K562 (cell line): ENCODE measurements around the gene LYPD5. TPM values are rescaled to one million over a fixed set of nuclear protein-coding genes. Genes with fewer than 3 reads are reported as not detected.

ENCODE experiments used
- BACH1 ChIP-seq: fragments of 200-800 bp; sonication (Bioruptor generic); IDR thresholded peaks from 2 replicates; pipeline ENCODE4 v1.6.1; 2016; ENCODE audit warnings: missing genetic modification characterization, missing compliant biosample characterization
- ETS2 ChIP-seq: IDR thresholded peaks from 2 replicates; pipeline ENCODE4 v1.6.1; 2016; ENCODE audit warnings: borderline replicate concordance, missing genetic modification characterization, mild to moderate bottlenecking, moderate library complexity, missing compliant biosample characterization; ENCODE audit not compliant: poor library complexity, severe bottlenecking
- EWSR1 ChIP-seq: fragments of 450-650 bp; IDR thresholded peaks from 2 replicates; pipeline ENCODE4 v1.6.1; 2018; ENCODE audit warnings: borderline replicate concordance, mild to moderate bottlenecking, low read depth, moderate library complexity; ENCODE audit not compliant: partially characterized antibody
- HSF4 ChIP-seq: fragments of 250-450 bp; sonication (Bioruptor Pico); IDR thresholded peaks from 2 replicates; pipeline ENCODE4 v2.1.2; 2022; ENCODE audit warnings: mild to moderate bottlenecking, moderate library complexity, borderline replicate concordance
- LCOR ChIP-seq: sonication (generic); formaldehyde crosslinking; IDR thresholded peaks from 2 replicates; pipeline ENCODE4 v1.8.0; 2022; ENCODE audit warnings: mild to moderate bottlenecking, missing genetic modification reagents
- NR2C2 ChIP-seq, 2 experiments: fragments of 200-800 bp in 1 of 2; sonication (Bioruptor generic) in 1 of 2; sonication (generic) in 1 of 2; formaldehyde crosslinking in 1 of 2; IDR thresholded peaks; 2 replicates each; pipeline versions ENCODE4 v1.6.1 to v1.8.0; 2016 to 2022; ENCODE audit warnings: mild to moderate bottlenecking in 1 of 2, missing compliant biosample characterization in 1 of 2, missing genetic modification characterization in 1 of 2, missing genetic modification reagents in 1 of 2
- POLR2AphosphoS2 ChIP-seq: IDR thresholded peaks from 2 replicates; pipeline ENCODE4 v1.6.1; 2012; ENCODE audit warnings: low read length, improper control_type of control experiment
- PRMT5 ChIP-seq: sonication (generic); formaldehyde crosslinking; IDR thresholded peaks from 2 replicates; pipeline ENCODE4 v1.5.0; 2020; ENCODE audit warnings: missing genetic modification reagents
- PTRF ChIP-seq: fragments of 450-650 bp; IDR thresholded peaks from 2 replicates; pipeline ENCODE4 v1.6.1; 2016; ENCODE audit warnings: mild to moderate bottlenecking, missing genetic modification characterization, missing compliant biosample characterization
- TCFL5 ChIP-seq: fragments of 250-450 bp; sonication (Bioruptor Pico); conservative IDR thresholded peaks from 2 replicates; pipeline ENCODE4 v1.6.1; 2021; ENCODE audit warnings: mild to moderate bottlenecking, moderate library complexity, matching md5 sums
- ZNF197 ChIP-seq: fragments of 200-800 bp; sonication (Bioruptor generic); IDR thresholded peaks from 2 replicates; pipeline ENCODE4 v1.6.1; 2016; ENCODE audit warnings: low read depth, missing genetic modification characterization, missing compliant biosample characterization
- ZNF212 ChIP-seq: fragments of 450-650 bp; formaldehyde crosslinking; IDR thresholded peaks from 2 replicates; pipeline ENCODE4 v1.4.0; 2020; ENCODE audit warnings: mild to moderate bottlenecking
- ZNF316 ChIP-seq: fragments of 450-650 bp; IDR thresholded peaks from 2 replicates; pipeline ENCODE4 v1.6.1; 2016
- ZNF444 ChIP-seq: fragments of 250-450 bp; sonication (Bioruptor Pico); IDR thresholded peaks from 2 replicates; pipeline ENCODE4 v1.4.0; 2020; ENCODE audit warnings: mild to moderate bottlenecking, moderate library complexity
- polyA plus RNA-seq, 8 experiments: library from polyadenylated mRNA; depleted of rRNA in 4 of 8; stranded (reverse) in 5 of 8; unstranded in 3 of 8; fragments of >200 nt; fragmentation: Nextera tagmentation in 2 of 8; fragmentation: Illumina TruSeq in 1 of 8; extraction: Ambion mirVana in 2 of 8; extraction: Trizol in 1 of 8; gene quantifications; 2 replicates each; pipeline versions ENCODE4 v1.2.1 to v1.2.3, GENCODE V29; 2011 to 2014; ENCODE audit warnings: inconsistent platforms in 1 of 8, missing spikeins in 1 of 8
- total RNA-seq, 7 experiments: library from RNA; depleted of rRNA in 6 of 7; stranded (reverse); fragments of >200 nt in 6 of 7; fragmentation: Illumina TruSeq in 2 of 7; extraction: Trizol in 2 of 7; gene quantifications; 2 replicates each; pipeline versions ENCODE4 v1.2.1 to v1.2.3, GENCODE V29; 2011 to 2021; ENCODE audit warnings: low replicate concordance in 1 of 7
- TF ChIP-seq, protein P1 (sequence below): fragments of 450-650 bp; IDR thresholded peaks from 2 replicates; pipeline ENCODE4 v1.6.1; 2016; ENCODE audit warnings: mild to moderate bottlenecking, moderate library complexity
- TF ChIP-seq, protein P2 (sequence below): fragments of 450-650 bp; formaldehyde crosslinking; IDR thresholded peaks from 2 replicates; pipeline ENCODE4 v1.4.0; 2020; ENCODE audit warnings: mild to moderate bottlenecking, moderate library complexity

Gene LYPD5
- total and polyA plus RNA-seq, 9 of the 15 experiments (the other 6 are each of a cell fraction or from before 2014, with no cell fraction given), result 0.03 to 0.22 (median 0.10) TPM; not detected in 3

DNA sequence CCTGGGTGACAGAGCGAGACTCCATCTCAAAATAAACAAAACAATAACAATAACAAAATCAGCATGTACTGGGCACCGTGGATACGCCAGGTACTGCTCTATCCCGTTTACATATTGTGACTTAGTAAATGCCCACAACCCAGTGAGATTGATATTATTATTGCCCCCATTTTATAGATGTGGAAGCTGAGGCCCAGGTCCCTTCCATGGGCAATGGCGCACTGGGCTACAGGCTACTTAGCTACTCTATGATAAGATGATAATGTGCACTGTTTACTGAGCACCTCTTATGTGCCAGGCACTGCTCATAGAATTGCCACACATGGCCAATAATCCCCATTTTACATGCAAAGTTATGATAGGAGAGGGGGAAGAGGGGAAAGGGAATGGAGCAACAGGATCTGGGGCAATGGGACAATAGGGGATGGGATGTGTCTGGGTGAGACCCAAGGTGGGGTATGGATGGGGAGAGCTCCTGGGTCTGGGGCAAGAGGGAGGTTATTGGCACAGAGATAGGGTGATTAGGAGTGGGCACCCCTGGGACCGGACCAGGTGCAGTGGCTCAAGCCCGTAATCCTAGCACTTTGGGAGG lies 26.9 kb downstream of the LYPD5 start (continued):
- TF ChIP-seq, protein P1, sequence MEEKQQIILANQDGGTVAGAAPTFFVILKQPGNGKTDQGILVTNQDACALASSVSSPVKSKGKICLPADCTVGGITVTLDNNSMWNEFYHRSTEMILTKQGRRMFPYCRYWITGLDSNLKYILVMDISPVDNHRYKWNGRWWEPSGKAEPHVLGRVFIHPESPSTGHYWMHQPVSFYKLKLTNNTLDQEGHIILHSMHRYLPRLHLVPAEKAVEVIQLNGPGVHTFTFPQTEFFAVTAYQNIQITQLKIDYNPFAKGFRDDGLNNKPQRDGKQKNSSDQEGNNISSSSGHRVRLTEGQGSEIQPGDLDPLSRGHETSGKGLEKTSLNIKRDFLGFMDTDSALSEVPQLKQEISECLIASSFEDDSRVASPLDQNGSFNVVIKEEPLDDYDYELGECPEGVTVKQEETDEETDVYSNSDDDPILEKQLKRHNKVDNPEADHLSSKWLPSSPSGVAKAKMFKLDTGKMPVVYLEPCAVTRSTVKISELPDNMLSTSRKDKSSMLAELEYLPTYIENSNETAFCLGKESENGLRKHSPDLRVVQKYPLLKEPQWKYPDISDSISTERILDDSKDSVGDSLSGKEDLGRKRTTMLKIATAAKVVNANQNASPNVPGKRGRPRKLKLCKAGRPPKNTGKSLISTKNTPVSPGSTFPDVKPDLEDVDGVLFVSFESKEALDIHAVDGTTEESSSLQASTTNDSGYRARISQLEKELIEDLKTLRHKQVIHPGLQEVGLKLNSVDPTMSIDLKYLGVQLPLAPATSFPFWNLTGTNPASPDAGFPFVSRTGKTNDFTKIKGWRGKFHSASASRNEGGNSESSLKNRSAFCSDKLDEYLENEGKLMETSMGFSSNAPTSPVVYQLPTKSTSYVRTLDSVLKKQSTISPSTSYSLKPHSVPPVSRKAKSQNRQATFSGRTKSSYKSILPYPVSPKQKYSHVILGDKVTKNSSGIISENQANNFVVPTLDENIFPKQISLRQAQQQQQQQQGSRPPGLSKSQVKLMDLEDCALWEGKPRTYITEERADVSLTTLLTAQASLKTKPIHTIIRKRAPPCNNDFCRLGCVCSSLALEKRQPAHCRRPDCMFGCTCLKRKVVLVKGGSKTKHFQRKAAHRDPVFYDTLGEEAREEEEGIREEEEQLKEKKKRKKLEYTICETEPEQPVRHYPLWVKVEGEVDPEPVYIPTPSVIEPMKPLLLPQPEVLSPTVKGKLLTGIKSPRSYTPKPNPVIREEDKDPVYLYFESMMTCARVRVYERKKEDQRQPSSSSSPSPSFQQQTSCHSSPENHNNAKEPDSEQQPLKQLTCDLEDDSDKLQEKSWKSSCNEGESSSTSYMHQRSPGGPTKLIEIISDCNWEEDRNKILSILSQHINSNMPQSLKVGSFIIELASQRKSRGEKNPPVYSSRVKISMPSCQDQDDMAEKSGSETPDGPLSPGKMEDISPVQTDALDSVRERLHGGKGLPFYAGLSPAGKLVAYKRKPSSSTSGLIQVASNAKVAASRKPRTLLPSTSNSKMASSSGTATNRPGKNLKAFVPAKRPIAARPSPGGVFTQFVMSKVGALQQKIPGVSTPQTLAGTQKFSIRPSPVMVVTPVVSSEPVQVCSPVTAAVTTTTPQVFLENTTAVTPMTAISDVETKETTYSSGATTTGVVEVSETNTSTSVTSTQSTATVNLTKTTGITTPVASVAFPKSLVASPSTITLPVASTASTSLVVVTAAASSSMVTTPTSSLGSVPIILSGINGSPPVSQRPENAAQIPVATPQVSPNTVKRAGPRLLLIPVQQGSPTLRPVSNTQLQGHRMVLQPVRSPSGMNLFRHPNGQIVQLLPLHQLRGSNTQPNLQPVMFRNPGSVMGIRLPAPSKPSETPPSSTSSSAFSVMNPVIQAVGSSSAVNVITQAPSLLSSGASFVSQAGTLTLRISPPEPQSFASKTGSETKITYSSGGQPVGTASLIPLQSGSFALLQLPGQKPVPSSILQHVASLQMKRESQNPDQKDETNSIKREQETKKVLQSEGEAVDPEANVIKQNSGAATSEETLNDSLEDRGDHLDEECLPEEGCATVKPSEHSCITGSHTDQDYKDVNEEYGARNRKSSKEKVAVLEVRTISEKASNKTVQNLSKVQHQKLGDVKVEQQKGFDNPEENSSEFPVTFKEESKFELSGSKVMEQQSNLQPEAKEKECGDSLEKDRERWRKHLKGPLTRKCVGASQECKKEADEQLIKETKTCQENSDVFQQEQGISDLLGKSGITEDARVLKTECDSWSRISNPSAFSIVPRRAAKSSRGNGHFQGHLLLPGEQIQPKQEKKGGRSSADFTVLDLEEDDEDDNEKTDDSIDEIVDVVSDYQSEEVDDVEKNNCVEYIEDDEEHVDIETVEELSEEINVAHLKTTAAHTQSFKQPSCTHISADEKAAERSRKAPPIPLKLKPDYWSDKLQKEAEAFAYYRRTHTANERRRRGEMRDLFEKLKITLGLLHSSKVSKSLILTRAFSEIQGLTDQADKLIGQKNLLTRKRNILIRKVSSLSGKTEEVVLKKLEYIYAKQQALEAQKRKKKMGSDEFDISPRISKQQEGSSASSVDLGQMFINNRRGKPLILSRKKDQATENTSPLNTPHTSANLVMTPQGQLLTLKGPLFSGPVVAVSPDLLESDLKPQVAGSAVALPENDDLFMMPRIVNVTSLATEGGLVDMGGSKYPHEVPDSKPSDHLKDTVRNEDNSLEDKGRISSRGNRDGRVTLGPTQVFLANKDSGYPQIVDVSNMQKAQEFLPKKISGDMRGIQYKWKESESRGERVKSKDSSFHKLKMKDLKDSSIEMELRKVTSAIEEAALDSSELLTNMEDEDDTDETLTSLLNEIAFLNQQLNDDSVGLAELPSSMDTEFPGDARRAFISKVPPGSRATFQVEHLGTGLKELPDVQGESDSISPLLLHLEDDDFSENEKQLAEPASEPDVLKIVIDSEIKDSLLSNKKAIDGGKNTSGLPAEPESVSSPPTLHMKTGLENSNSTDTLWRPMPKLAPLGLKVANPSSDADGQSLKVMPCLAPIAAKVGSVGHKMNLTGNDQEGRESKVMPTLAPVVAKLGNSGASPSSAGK, result no peak
- TF ChIP-seq ETS2 (tag), result no peak
- TF ChIP-seq, protein P2, sequence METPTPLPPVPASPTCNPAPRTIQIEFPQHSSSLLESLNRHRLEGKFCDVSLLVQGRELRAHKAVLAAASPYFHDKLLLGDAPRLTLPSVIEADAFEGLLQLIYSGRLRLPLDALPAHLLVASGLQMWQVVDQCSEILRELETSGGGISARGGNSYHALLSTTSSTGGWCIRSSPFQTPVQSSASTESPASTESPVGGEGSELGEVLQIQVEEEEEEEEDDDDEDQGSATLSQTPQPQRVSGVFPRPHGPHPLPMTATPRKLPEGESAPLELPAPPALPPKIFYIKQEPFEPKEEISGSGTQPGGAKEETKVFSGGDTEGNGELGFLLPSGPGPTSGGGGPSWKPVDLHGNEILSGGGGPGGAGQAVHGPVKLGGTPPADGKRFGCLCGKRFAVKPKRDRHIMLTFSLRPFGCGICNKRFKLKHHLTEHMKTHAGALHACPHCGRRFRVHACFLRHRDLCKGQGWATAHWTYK (CRISPR knock-in tag), result no peak
- TF ChIP-seq TCFL5 (CRISPR knock-in tag), result no peak
- no peak for TF ChIP-seq HSF4
- TF ChIP-seq EWSR1, result no peak
- TF ChIP-seq BACH1 (tag), result no peak
- TF ChIP-seq ZNF212 (CRISPR knock-in tag), result no peak
- no peak for TF ChIP-seq LCOR
- no peak for TF ChIP-seq ZNF316
- TF ChIP-seq PRMT5, result no peak
- no peak for TF ChIP-seq ZNF444 (CRISPR knock-in tag)
- TF ChIP-seq PTRF (tag), result no peak
- TF ChIP-seq POLR2AphosphoS2, result no peak
- no peak for TF ChIP-seq NR2C2 (CRISPR knock-in tag; IDR thresholded peaks at IDR 0.05)
- TF ChIP-seq NR2C2 (tag; IDR thresholded peaks at IDR 0.05), result no peak
- TF ChIP-seq ZNF197 (CRISPR knock-in tag), result no peak
